Measurements from ENCODE around the gene POLR2J2.
"Not testable (repeated sequence)": the region's sequence is repeated elsewhere in the genome, so short reads cannot be mapped to it uniquely, and the experiment has no call there.

DNA sequence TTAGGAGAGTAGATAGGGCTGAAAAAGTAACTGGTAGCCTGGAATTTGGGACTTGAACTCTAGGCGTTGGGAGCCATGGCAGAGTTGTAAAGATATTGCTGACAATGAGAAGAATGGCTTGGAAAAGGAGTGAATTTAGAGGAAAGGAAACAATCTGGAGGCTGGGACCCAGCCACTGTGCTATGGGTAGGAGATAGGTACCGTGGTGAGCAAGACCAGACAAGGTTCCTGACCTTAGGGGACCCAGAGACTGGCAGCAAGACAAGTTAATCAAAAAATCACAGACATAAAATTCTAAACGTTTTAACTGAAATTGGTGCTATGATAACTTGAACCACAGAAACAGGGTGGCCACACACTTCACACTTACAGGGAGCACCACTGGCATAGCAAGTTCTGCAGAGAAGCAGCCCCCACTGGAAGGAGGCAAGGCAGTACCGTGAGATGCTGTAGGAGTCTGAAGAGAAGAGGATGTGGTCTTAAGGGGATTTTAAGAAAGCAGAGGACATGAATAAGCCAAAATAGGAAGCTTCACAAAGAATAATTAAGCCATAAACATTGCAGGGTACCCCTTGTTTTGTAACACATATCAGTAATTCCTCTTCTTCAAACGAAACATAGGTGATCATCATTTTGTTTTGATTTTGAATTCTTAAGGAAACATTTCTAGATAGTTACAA, 41.7 kb upstream of the POLR2J2 start:
- TF ChIP-seq, protein P1, sequence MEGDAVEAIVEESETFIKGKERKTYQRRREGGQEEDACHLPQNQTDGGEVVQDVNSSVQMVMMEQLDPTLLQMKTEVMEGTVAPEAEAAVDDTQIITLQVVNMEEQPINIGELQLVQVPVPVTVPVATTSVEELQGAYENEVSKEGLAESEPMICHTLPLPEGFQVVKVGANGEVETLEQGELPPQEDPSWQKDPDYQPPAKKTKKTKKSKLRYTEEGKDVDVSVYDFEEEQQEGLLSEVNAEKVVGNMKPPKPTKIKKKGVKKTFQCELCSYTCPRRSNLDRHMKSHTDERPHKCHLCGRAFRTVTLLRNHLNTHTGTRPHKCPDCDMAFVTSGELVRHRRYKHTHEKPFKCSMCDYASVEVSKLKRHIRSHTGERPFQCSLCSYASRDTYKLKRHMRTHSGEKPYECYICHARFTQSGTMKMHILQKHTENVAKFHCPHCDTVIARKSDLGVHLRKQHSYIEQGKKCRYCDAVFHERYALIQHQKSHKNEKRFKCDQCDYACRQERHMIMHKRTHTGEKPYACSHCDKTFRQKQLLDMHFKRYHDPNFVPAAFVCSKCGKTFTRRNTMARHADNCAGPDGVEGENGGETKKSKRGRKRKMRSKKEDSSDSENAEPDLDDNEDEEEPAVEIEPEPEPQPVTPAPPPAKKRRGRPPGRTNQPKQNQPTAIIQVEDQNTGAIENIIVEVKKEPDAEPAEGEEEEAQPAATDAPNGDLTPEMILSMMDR (conservative IDR thresholded peaks at IDR 0.05; ENCODE audit: low read depth, low read length) = not testable (repeated sequence)
- TF ChIP-seq EZH2 (IDR thresholded peaks at IDR 0.05; ENCODE audit: low read length, unreplicated experiment); EZH2phosphoT487 (IDR thresholded peaks at IDR 0.05; ENCODE audit: borderline replicate concordance, low read length): not testable (repeated sequence)

Data from PC-3 (cell line).